Fibroblast of lung (primary cell): ENCODE results near the gene PLEKHG1. TPM values are rescaled to one million over a fixed set of nuclear protein-coding genes. Genes with fewer than 3 reads are reported as not detected.

Experiments
- DNase-seq, 2 donors: peaks; one replicate each; pipeline versions ENCODE4 v3.0.0 to v3.0.0-alpha.2; 2010; ENCODE audit warnings: low read depth in 2 of 2
- H2AFZ ChIP-seq: 2 replicates; pipeline ENCODE4 v1.5.1; 2012; ENCODE audit warnings: low read length, control low read depth, inconsistent platforms
- H3K27ac ChIP-seq: 2 replicates; pipeline ENCODE4 v1.5.1; 2011; ENCODE audit warnings: low read length, control low read depth; ENCODE audit not compliant: insufficient read depth
- H3K27me3 ChIP-seq: 2 replicates; pipeline ENCODE4 v1.5.1; 2011; ENCODE audit warnings: mild to moderate bottlenecking, low read length; ENCODE audit not compliant: control insufficient read depth, insufficient read depth
- H3K36me3 ChIP-seq: 2 replicates; pipeline ENCODE4 v1.5.1; 2011; ENCODE audit warnings: low read length; ENCODE audit not compliant: control insufficient read depth, insufficient read depth
- H3K4me1 ChIP-seq: 2 replicates; pipeline ENCODE4 v1.5.1; 2011; ENCODE audit warnings: low read length; ENCODE audit not compliant: control insufficient read depth, insufficient read depth; ENCODE audit errors: extremely low read depth
- H3K4me2 ChIP-seq: 2 replicates; pipeline ENCODE4 v1.5.1; 2011; ENCODE audit warnings: low read length, control low read depth; ENCODE audit not compliant: insufficient read depth; ENCODE audit errors: extremely low read depth
- H3K4me3 ChIP-seq, 4 experiments: fragments of 200-600 bp in 1 of 4; sonication (generic) in 1 of 4; replicated peaks in 1 of 4; 2 replicates each; pipeline ENCODE4 v1.5.1; 2011 to 2016; ENCODE audit warnings: low read length in 4 of 4, low read depth in 3 of 4, mild to moderate bottlenecking in 3 of 4, control low read depth in 2 of 4, inconsistent platforms in 1 of 4, mixed read lengths in 1 of 4; ENCODE audit not compliant: insufficient read depth in 1 of 4; ENCODE audit errors: control extremely low read depth in 1 of 4
- H3K79me2 ChIP-seq: 2 replicates; pipeline ENCODE4 v1.5.1; 2012; ENCODE audit warnings: mild to moderate bottlenecking, low read length, inconsistent platforms; ENCODE audit not compliant: control insufficient read depth, insufficient read depth
- H3K9ac ChIP-seq: 2 replicates; pipeline ENCODE4 v1.5.1; 2011; ENCODE audit warnings: mild to moderate bottlenecking, low read length, control low read depth; ENCODE audit not compliant: insufficient read depth
- H3K9me3 ChIP-seq: 2 replicates; pipeline ENCODE4 v1.5.1; 2012; ENCODE audit warnings: low read depth, low read length; ENCODE audit not compliant: control insufficient read depth, insufficient read depth
- H4K20me1 ChIP-seq: 2 replicates; pipeline ENCODE4 v1.5.1; 2011; ENCODE audit warnings: low read length; ENCODE audit not compliant: control insufficient read depth, insufficient read depth; ENCODE audit errors: extremely low read depth
- EZH2 ChIP-seq: IDR thresholded peaks from 2 replicates; pipeline ENCODE4 v1.5.1; 2012; ENCODE audit warnings: low read length, control low read depth, mild to moderate bottlenecking; ENCODE audit errors: missing control alignments
- polyA plus RNA-seq, 2 donors: library from polyadenylated mRNA; depleted of rRNA in 1 of 2; stranded (reverse) in 1 of 2; unstranded in 1 of 2; fragments of >200 nt; gene quantifications; 2 replicates each; pipeline ENCODE4 v1.2.1, GENCODE V29; 2011 to 2012; ENCODE audit warnings: missing spikeins in 1 of 2
- total RNA-seq: library from RNA; depleted of rRNA; stranded (reverse); fragments of >200 nt; gene quantifications from 2 replicates; pipeline ENCODE4 v1.2.1, GENCODE V29; 2014
- TF ChIP-seq, protein P1 (sequence below), 2 donors: IDR thresholded peaks in 1 of 2; conservative IDR thresholded peaks in 1 of 2; 1 replicate in 1 of 2; 2 replicates in 1 of 2; pipeline ENCODE4 v1.5.1; 2011 to 2012; ENCODE audit warnings: low read length in 2 of 2, control low read depth in 1 of 2, inconsistent platforms in 1 of 2, low read depth in 1 of 2, mild to moderate bottlenecking in 1 of 2

The PLEKHG1 gene
- total and polyA plus RNA-seq, 2 donors (not counting 1 experiment from before 2014, with no cell fraction given) = 0.30 to 12.7 TPM

DNA sequence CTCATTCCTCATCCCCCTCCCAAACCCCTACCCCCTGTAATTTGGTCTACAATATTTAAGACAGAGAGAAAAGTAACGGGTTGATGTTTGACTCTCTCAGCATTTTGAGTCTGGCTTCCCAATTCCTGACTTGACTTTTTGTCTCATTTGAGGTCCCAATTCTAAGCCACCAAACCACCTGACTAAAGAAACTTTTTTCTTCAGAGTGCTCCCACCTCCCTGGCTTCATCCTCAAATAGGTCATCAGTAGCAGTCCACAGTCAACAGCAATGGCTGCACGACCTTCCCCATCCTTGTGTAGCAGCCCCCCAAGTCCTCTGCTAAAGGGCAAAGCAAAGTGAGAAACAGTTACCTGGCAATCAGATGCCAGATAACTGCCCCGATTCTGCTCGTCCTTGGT is 1.8 kb downstream of the PLEKHG1 start:
- H3K27me3 ChIP-seq = peaks cover 20% of the 10 kb centered on the region
- TF ChIP-seq EZH2 = no peak
- TF ChIP-seq, protein P1, sequence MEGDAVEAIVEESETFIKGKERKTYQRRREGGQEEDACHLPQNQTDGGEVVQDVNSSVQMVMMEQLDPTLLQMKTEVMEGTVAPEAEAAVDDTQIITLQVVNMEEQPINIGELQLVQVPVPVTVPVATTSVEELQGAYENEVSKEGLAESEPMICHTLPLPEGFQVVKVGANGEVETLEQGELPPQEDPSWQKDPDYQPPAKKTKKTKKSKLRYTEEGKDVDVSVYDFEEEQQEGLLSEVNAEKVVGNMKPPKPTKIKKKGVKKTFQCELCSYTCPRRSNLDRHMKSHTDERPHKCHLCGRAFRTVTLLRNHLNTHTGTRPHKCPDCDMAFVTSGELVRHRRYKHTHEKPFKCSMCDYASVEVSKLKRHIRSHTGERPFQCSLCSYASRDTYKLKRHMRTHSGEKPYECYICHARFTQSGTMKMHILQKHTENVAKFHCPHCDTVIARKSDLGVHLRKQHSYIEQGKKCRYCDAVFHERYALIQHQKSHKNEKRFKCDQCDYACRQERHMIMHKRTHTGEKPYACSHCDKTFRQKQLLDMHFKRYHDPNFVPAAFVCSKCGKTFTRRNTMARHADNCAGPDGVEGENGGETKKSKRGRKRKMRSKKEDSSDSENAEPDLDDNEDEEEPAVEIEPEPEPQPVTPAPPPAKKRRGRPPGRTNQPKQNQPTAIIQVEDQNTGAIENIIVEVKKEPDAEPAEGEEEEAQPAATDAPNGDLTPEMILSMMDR (conservative IDR thresholded peaks at IDR 0.05 in 1 of 2, IDR thresholded peaks at IDR 0.05 in 1 of 2; ENCODE audit: low read depth in 1 of 2, low read length in 2 of 2) = no peak
- H3K4me3 ChIP-seq = no peak overlapping the region
- H3K9ac ChIP-seq = no peak overlapping the region
- H3K27ac ChIP-seq = no peak overlapping the region
- H3K36me3 ChIP-seq = no peaks in the 10 kb centered on the region
- H3K9me3 ChIP-seq = no peaks in the 10 kb centered on the region
- H2AFZ ChIP-seq = no peak overlapping the region
- no peak for DNase-seq
- H4K20me1 ChIP-seq = no peaks in the 10 kb centered on the region
- no peaks in the 10 kb centered on the region for H3K79me2 ChIP-seq
- no peak overlapping the region for H3K4me2 ChIP-seq
- no peaks in the 10 kb centered on the region for H3K4me1 ChIP-seq

DNA sequence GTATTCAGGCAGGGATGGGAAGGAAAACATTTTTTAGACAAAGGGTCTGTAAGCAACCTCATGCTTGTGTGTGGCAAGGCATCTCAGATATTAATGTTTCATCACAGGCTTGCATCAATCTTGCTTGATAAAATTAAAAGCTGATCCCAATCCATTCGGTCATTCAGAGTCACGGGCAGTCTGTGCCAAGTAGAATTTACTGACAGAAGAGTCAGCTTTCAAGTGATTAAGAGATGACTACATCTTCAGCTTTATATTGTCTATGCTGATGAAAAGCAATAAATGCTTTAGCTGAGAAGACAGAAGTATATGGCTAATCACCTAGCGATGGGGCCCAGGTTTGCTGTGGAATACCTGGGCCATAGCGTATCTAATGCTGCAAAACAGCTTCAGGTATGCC is 3.5 kb downstream of the PLEKHG1 start:
- Histone ChIP-seq H2AFZ (no peak overlapping the region), H3K27ac (no peak overlapping the region), H3K4me3 (no peak overlapping the region), H4K20me1 (no peaks in the 10 kb centered on the region), H3K36me3 (no peaks in the 10 kb centered on the region), H3K9me3 (no peaks in the 10 kb centered on the region), H3K27me3 (peaks cover 18% of the 10 kb centered on the region), H3K79me2 (no peaks in the 10 kb centered on the region), H3K4me1 (no peaks in the 10 kb centered on the region), H3K9ac (no peak overlapping the region), H3K4me2 (no peak overlapping the region)
- no peak for DNase-seq
- TF ChIP-seq, protein P1 (conservative IDR thresholded peaks at IDR 0.05 in 1 of 2, IDR thresholded peaks at IDR 0.05 in 1 of 2; ENCODE audit: low read depth in 1 of 2, low read length in 2 of 2) = no peak
- TF ChIP-seq EZH2 = no peak

DNA sequence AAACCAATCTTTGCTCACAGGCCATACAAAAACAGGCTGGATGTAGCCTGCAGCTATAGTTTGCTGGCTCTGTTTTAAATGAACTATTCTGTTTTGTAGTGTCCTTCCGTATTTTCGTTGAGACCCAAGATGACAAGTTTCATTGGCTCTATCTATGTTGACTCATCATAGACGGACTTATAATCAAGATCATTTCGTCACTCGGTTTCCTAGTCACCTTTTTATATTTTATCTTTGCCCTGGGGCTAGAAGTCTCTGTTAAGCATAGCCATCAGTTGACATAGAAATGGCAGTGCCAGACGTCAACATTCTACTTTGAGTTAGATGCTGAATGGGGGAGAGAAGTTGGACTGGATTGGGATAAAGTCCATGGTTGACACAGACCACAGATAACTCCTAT is 4.8 kb downstream of the PLEKHG1 start:
- no peaks in the 10 kb centered on the region for H3K9me3 ChIP-seq

More for the DNA sequence above, 4.8 kb downstream of the PLEKHG1 start:
- Histone ChIP-seq H2AFZ (no peak overlapping the region), H3K4me2 (no peak overlapping the region), H3K36me3 (no peaks in the 10 kb centered on the region), H3K9ac (no peak overlapping the region), H3K27me3 (peaks cover 11% of the 10 kb centered on the region), H3K4me3 (no peak overlapping the region), H4K20me1 (no peaks in the 10 kb centered on the region), H3K79me2 (no peaks in the 10 kb centered on the region), H3K4me1 (no peaks in the 10 kb centered on the region), H3K27ac (no peak overlapping the region)
- no peak for TF ChIP-seq EZH2
- TF ChIP-seq, protein P1 (conservative IDR thresholded peaks at IDR 0.05 in 1 of 2, IDR thresholded peaks at IDR 0.05 in 1 of 2; ENCODE audit: low read depth in 1 of 2, low read length in 2 of 2) = no peak
- no peak for DNase-seq
